ENCODE data around the gene ACTG1. TPM values are rescaled to one million over a fixed set of nuclear protein-coding genes. Genes with fewer than 3 reads are reported as not detected.

The ACTG1 gene
- total and polyA plus RNA-seq, 9 of the 15 experiments (the other 6 are each of a cell fraction or from before 2014, with no cell fraction given) = 224 to 1,775 (median 568) TPM

DNA sequence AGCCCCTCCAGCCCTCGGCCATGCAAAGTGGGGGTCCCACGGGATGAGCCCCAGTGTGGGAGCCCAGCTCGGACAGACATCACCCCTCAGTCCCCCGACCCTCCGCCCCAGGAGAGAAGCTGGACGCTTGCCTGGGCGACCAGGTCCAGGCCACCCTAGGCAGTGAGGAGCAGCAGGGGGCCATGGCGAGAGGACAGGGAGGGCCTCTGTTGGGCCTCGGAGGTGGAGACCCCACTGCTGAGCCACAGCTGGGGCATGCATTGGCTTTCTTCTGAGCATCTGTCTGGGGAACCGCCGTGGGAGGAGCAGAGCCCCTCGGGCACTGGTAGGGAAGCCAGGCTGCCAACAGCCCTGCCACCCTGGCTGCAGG lies 13.0 kb downstream of the ACTG1 start:
- H3K27ac ChIP-seq (ENCODE audit: extremely low read depth, low read depth, low read length) = no peak overlapping the region
- H3K36me3 ChIP-seq (ENCODE audit: control insufficient read depth, insufficient read depth, low read length) = no peaks in the 10 kb centered on the region
- WGBS (ENCODE audit: insufficient coverage, low coverage, missing lambda C conversion rate) = 31% methylated on average over 12 of the region's 12 CpGs
- peak overlapping the region in 1 of 2 experiments; percentile 45; a peak in 2 of 4 replicates for H3K9ac ChIP-seq (ENCODE audit: insufficient read depth in 1 of 2, low read depth in 2 of 2, low read length in 2 of 2)
- peaks cover 3 to 19% of the 10 kb centered on the region in 2 experiments; a peak in 4 of 5 replicates for H3K4me1 ChIP-seq (replicated peaks in 1 of 2; ENCODE audit: control insufficient read depth in 2 of 2, insufficient read depth in 2 of 2, low read length in 2 of 2)
- H2AFZ ChIP-seq (ENCODE audit: low read depth, low read length) = no peak overlapping the region
- FAIRE-seq (no peak), ATAC-seq (no peak), DNase-seq (ENCODE audit: extremely low read depth in 1 of 4, low spot score in 3 of 4) (no peak)
- ChIA-PET CTCF (ENCODE audit: low intra/inter-chr PET ratio) (no interaction called here), POLR2A (interaction anchor here (1.4 to 8.3 kb wide), 2 partner anchors 10 to 12 kb away, joined by 9 to 132 read pairs; partner anchors contain the start of gene ACTG1)
- no peak overlapping the region for H3K4me2 ChIP-seq (ENCODE audit: insufficient read depth, low read length)
- intact Hi-C loops (cut with micrococcal nuclease) (no loop called here), in situ Hi-C loops (cut with MboI) (no loop called here)
- no peak overlapping the region for H3K4me3 ChIP-seq
- peaks cover 10 to 22% of the 10 kb centered on the region in 2 experiments; a peak in 3 of 5 replicates for H3K27me3 ChIP-seq (ENCODE audit: control insufficient read depth in 2 of 2, insufficient read depth in 2 of 2, low read length in 2 of 2)
- BruUV-seq (replicated peaks) = no TSS peak
- no peaks in the 10 kb centered on the region for H3K79me2 ChIP-seq (ENCODE audit: control insufficient read depth, insufficient read depth, low read length)
- no peaks in the 10 kb centered on the region for H3K9me3 ChIP-seq (replicated peaks; ENCODE audit: control insufficient read depth, insufficient read depth, low read depth, low read length)
- no peaks in the 10 kb centered on the region for H4K20me1 ChIP-seq (replicated peaks; ENCODE audit: control insufficient read depth, insufficient read depth, low read length)
- H3K9me1 ChIP-seq (ENCODE audit: control insufficient read depth, insufficient read depth, low read length) = no peaks in the 10 kb centered on the region
- TF ChIP-seq SNRNP70 (optimal IDR thresholded peaks at IDR 0.05; ENCODE audit: low read depth, low read length) = no peak
- TF ChIP-seq, protein P1, sequence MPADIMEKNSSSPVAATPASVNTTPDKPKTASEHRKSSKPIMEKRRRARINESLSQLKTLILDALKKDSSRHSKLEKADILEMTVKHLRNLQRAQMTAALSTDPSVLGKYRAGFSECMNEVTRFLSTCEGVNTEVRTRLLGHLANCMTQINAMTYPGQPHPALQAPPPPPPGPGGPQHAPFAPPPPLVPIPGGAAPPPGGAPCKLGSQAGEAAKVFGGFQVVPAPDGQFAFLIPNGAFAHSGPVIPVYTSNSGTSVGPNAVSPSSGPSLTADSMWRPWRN (IDR thresholded peaks at IDR 0.05; ENCODE audit: low read depth) = no peak
- TF ChIP-seq WHSC1 (IDR thresholded peaks at IDR 0.05; ENCODE audit: low read length) = no peak
- TF ChIP-seq MAZ (CRISPR knock-in tag; conservative IDR thresholded peaks at IDR 0.05 in 1 of 2, IDR thresholded peaks at IDR 0.05 in 1 of 2) = no peak
- no peak for TF ChIP-seq TARDBP (IDR thresholded peaks at IDR 0.05)
- TF ChIP-seq NR2F6 (CRISPR knock-in tag; IDR thresholded peaks at IDR 0.05) = no peak
- TF ChIP-seq, protein P2, sequence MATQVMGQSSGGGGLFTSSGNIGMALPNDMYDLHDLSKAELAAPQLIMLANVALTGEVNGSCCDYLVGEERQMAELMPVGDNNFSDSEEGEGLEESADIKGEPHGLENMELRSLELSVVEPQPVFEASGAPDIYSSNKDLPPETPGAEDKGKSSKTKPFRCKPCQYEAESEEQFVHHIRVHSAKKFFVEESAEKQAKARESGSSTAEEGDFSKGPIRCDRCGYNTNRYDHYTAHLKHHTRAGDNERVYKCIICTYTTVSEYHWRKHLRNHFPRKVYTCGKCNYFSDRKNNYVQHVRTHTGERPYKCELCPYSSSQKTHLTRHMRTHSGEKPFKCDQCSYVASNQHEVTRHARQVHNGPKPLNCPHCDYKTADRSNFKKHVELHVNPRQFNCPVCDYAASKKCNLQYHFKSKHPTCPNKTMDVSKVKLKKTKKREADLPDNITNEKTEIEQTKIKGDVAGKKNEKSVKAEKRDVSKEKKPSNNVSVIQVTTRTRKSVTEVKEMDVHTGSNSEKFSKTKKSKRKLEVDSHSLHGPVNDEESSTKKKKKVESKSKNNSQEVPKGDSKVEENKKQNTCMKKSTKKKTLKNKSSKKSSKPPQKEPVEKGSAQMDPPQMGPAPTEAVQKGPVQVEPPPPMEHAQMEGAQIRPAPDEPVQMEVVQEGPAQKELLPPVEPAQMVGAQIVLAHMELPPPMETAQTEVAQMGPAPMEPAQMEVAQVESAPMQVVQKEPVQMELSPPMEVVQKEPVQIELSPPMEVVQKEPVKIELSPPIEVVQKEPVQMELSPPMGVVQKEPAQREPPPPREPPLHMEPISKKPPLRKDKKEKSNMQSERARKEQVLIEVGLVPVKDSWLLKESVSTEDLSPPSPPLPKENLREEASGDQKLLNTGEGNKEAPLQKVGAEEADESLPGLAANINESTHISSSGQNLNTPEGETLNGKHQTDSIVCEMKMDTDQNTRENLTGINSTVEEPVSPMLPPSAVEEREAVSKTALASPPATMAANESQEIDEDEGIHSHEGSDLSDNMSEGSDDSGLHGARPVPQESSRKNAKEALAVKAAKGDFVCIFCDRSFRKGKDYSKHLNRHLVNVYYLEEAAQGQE (IDR thresholded peaks at IDR 0.05; ENCODE audit: borderline replicate concordance) = no peak
- TF ChIP-seq, protein P2 (CRISPR knock-in tag; IDR thresholded peaks at IDR 0.05; ENCODE audit: low read depth) = no peak
- no peak for TF ChIP-seq HDAC8 (tag; IDR thresholded peaks at IDR 0.05)
- no peak for TF ChIP-seq SRSF1 (IDR thresholded peaks at IDR 0.05; ENCODE audit: low read depth, low read length)
- TF ChIP-seq, protein P3, sequence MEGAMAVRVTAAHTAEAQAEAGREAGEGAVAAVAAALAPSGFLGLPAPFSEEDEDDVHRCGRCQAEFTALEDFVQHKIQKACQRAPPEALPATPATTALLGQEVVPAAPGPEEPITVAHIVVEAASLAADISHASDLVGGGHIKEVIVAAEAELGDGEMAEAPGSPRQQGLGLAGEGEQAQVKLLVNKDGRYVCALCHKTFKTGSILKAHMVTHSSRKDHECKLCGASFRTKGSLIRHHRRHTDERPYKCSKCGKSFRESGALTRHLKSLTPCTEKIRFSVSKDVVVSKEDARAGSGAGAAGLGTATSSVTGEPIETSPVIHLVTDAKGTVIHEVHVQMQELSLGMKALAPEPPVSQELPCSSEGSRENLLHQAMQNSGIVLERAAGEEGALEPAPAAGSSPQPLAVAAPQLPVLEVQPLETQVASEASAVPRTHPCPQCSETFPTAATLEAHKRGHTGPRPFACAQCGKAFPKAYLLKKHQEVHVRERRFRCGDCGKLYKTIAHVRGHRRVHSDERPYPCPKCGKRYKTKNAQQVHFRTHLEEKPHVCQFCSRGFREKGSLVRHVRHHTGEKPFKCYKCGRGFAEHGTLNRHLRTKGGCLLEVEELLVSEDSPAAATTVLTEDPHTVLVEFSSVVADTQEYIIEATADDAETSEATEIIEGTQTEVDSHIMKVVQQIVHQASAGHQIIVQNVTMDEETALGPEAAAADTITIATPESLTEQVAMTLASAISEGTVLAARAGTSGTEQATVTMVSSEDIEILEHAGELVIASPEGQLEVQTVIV (CRISPR knock-in tag; IDR thresholded peaks at IDR 0.05; ENCODE audit: borderline replicate concordance) = no peak
- TF ChIP-seq SIN3A (IDR thresholded peaks at IDR 0.05; ENCODE audit: borderline replicate concordance in 2 of 2, control insufficient read depth in 1 of 2, low read depth in 2 of 2, low read length in 2 of 2) = no peak

Data from K562 (cell line).